Heart left ventricle (tissue), 13 donors: ENCODE data around the gene PEX3.

Experiments used
- POLR2A ChIP-seq, 2 donors: fragments of 450-650 bp; IDR thresholded peaks; one replicate each; pipeline ENCODE4 v1.6.1; 2017; ENCODE audit warnings: antibody characterized with exemption in 2 of 2, mild to moderate bottlenecking in 2 of 2, moderate library complexity in 2 of 2
- TF ChIP-seq, protein P1 (sequence below), 12 donors: fragments of 200-600 bp; sonication (generic) in 4 of 12; IDR thresholded peaks; one replicate each; pipeline versions ENCODE4 v1.5.0 to v1.8.0; 2018 to 2022; ENCODE audit warnings: antibody characterized with exemption in 12 of 12, mild to moderate bottlenecking in 5 of 12
- donor health status: ischemic (EF 13 %, LVEDD 7.1; RV severe dilation, severe dysfunction).
- donor health status: DM: no; HTN: yes; CAD: no.
- donor health status: DM: no; HTN: no; CAD: no.
- donor health status: ischemic (EF 25% LVEDD 6.9; RV normal size, moderate dysfunction).
- donor health status: ischemic (EF 25% LVEDD 5.7; RV mildly dilated, moderate dysfunction).
- donor health status: ischemic (EF 35%, LVEDD 5.7; RV mildly dilated, moderate dysfunction).
- donor health status: nonischemic (EF 11% LVEDD 7.7; RV severe dilation, severe dysfunction).
- donor health status: DM: yes; HTN: yes; CAD: no.
- donor health status: PGD.
- donor health status: ischemic (EF 29% LVEDD 5.4; RV normal size, mild dysfunction).
- donor health status: nonischemic (EF 23%, LVEDD 6.1; RV moderate dilation, normal function).

DNA sequence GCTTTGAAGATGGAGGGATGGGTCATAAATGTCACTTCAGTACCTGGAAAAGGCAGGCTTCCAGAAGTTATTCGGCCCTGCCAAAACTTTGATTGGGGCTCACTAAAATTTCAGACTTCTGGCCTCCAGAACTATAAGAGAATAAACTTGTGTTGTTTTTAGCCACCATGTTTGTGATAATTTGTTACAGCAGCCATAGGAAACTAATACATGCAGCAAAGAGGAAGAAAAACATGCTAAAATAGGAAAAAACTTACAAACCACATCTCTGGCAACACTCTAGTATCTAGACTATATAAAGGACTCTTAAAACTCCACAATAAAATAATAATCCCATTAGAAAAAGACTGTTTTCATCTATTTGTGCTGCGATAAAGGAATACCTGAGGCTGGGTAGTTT is 9.6 kb upstream of the PEX3 start:
- TF ChIP-seq, protein P1, sequence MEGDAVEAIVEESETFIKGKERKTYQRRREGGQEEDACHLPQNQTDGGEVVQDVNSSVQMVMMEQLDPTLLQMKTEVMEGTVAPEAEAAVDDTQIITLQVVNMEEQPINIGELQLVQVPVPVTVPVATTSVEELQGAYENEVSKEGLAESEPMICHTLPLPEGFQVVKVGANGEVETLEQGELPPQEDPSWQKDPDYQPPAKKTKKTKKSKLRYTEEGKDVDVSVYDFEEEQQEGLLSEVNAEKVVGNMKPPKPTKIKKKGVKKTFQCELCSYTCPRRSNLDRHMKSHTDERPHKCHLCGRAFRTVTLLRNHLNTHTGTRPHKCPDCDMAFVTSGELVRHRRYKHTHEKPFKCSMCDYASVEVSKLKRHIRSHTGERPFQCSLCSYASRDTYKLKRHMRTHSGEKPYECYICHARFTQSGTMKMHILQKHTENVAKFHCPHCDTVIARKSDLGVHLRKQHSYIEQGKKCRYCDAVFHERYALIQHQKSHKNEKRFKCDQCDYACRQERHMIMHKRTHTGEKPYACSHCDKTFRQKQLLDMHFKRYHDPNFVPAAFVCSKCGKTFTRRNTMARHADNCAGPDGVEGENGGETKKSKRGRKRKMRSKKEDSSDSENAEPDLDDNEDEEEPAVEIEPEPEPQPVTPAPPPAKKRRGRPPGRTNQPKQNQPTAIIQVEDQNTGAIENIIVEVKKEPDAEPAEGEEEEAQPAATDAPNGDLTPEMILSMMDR (IDR thresholded peaks at IDR 0.05): no peak
- TF ChIP-seq POLR2A (IDR thresholded peaks at IDR 0.05): no peak
